SK-MEL-5 (cell line): ENCODE measurements around the gene NEIL1. TPM values are rescaled to one million over a fixed set of nuclear protein-coding genes. Genes with fewer than 3 reads are reported as not detected.

Experiments used
- total RNA-seq: library from RNA; depleted of rRNA; stranded (reverse); fragments of >200 nt; shearing (Covaris generic); gene quantifications from 2 replicates; pipeline ENCODE4 v1.2.3, GENCODE V29; 2014; rRNA removed

Gene NEIL1
- total RNA-seq, 1 experiment from 2014 or later: 0.29 TPM

Other genes starting within 250 kb of the NEIL1 start
- 10.1 and 12.6 TPM in 2 replicates for gene C15orf39, start 145.2 kb upstream of the NEIL1 start, total RNA-seq
- gene GOLGA6C, start 88.7 kb upstream of the NEIL1 start, total RNA-seq: not detected in 2 replicates
- gene GOLGA6D, start 64.2 kb upstream of the NEIL1 start, total RNA-seq: not detected in 2 replicates
- gene COMMD4, start 11.0 kb upstream of the NEIL1 start, total RNA-seq: 115 and 149 TPM in 2 replicates
- gene MAN2C1, start 21.6 kb downstream of the NEIL1 start, total RNA-seq: 61.9 and 64.9 TPM in 2 replicates
- gene SIN3A, start 104.7 kb downstream of the NEIL1 start, total RNA-seq: 18.9 and 20.6 TPM in 2 replicates
- gene PTPN9, start 232.3 kb downstream of the NEIL1 start, total RNA-seq: 20.0 and 21.0 TPM in 2 replicates